ENCODE results near the gene PPIE.

Gene PPIE

GRCh38 chr1:39727221-39727931, 11.3 kb upstream of the PPIE start:
- Histone ChIP-seq H3K9me3 (ENCODE audit: insufficient read depth, low read length) (no peaks in the 10 kb centered on the region), H2AFZ (ENCODE audit: low read depth, low read length) (no peak overlapping the region), H3K36me3 (replicated peaks; ENCODE audit: low read depth, low read length) (no peaks in the 10 kb centered on the region), H3K4me2 (ENCODE audit: low read length) (peak overlapping the region; percentile 28; the same call in 1 of the 2 replicates), H3K4me3 (ENCODE audit: low read length) (no peak overlapping the region), H3K4me1 (ENCODE audit: low read length) (peaks cover 10% of the 10 kb centered on the region), H4K20me1 (ENCODE audit: insufficient read depth, low read length) (no peaks in the 10 kb centered on the region), H3K9ac (ENCODE audit: low read length) (no peak overlapping the region), H3K27ac (ENCODE audit: low read length) (no peak overlapping the region), H3K79me2 (ENCODE audit: low read length) (no peaks in the 10 kb centered on the region), H3K27me3 (ENCODE audit: low read depth, low read length) (peaks cover 5% of the 10 kb centered on the region; the same call in 1 of the 2 replicates)
- TF ChIP-seq CTCF (IDR thresholded peaks at IDR 0.05; ENCODE audit: low read depth, low read length) (no peak), EZH2phosphoT487 (IDR thresholded peaks at IDR 0.05; ENCODE audit: low read depth) (no peak)

- no peak overlapping the region for H3K4me3 ChIP-seq (ENCODE audit: low read length)
- H2AFZ ChIP-seq (ENCODE audit: low read depth, low read length) = no peak overlapping the region
- no peaks in the 10 kb centered on the region for H3K79me2 ChIP-seq (ENCODE audit: low read length)
- H3K9me3 ChIP-seq (ENCODE audit: insufficient read depth, low read length) = no peaks in the 10 kb centered on the region
- no peaks in the 10 kb centered on the region for H3K36me3 ChIP-seq (replicated peaks; ENCODE audit: low read depth, low read length)
- H3K9ac ChIP-seq (ENCODE audit: low read length) = no peak overlapping the region
- H3K4me1 ChIP-seq (ENCODE audit: low read length) = peaks cover 10% of the 10 kb centered on the region
- H3K27ac ChIP-seq (ENCODE audit: low read length) = no peak overlapping the region
- peaks cover 7% of the 10 kb centered on the region for H3K27me3 ChIP-seq (ENCODE audit: low read depth, low read length)
- H3K4me2 ChIP-seq (ENCODE audit: low read length) = no peak overlapping the region
- no peak for TF ChIP-seq EZH2phosphoT487 (IDR thresholded peaks at IDR 0.05; ENCODE audit: low read depth)
- TF ChIP-seq CTCF (IDR thresholded peaks at IDR 0.05; ENCODE audit: low read depth, low read length) = no peak
- H4K20me1 ChIP-seq (ENCODE audit: insufficient read depth, low read length) = no peaks in the 10 kb centered on the region
Observed at GRCh38 chr1:39727932-39728317, 10.8 kb upstream of the PPIE start.

GRCh38 chr1:39729030-39729429, 9.7 kb upstream of the PPIE start:
- Histone ChIP-seq H4K20me1 (ENCODE audit: insufficient read depth, low read length) (no peaks in the 10 kb centered on the region), H3K9ac (ENCODE audit: low read length) (no peak overlapping the region), H2AFZ (ENCODE audit: low read depth, low read length) (no peak overlapping the region), H3K27ac (ENCODE audit: low read length) (no peak overlapping the region), H3K4me1 (ENCODE audit: low read length) (peaks cover 10% of the 10 kb centered on the region), H3K79me2 (ENCODE audit: low read length) (no peaks in the 10 kb centered on the region), H3K4me3 (ENCODE audit: low read length) (no peak overlapping the region), H3K4me2 (ENCODE audit: low read length) (no peak overlapping the region), H3K9me3 (ENCODE audit: insufficient read depth, low read length) (no peaks in the 10 kb centered on the region), H3K36me3 (replicated peaks; ENCODE audit: low read depth, low read length) (no peaks in the 10 kb centered on the region), H3K27me3 (ENCODE audit: low read depth, low read length) (peaks cover 12% of the 10 kb centered on the region)
- TF ChIP-seq EZH2phosphoT487 (IDR thresholded peaks at IDR 0.05; ENCODE audit: low read depth) (no peak), CTCF (IDR thresholded peaks at IDR 0.05; ENCODE audit: low read depth, low read length) (no peak)

GRCh38 chr1:39729842-39730241, 8.8 kb upstream of the PPIE start:
- Histone ChIP-seq H4K20me1 (ENCODE audit: insufficient read depth, low read length) (no peaks in the 10 kb centered on the region), H3K4me2 (ENCODE audit: low read length) (no peak overlapping the region), H3K9ac (ENCODE audit: low read length) (no peak overlapping the region), H3K27me3 (ENCODE audit: low read depth, low read length) (peaks cover 9% of the 10 kb centered on the region), H2AFZ (ENCODE audit: low read depth, low read length) (no peak overlapping the region), H3K27ac (ENCODE audit: low read length) (no peak overlapping the region), H3K4me3 (ENCODE audit: low read length) (no peak overlapping the region), H3K4me1 (ENCODE audit: low read length) (peaks cover 10% of the 10 kb centered on the region), H3K79me2 (ENCODE audit: low read length) (no peaks in the 10 kb centered on the region), H3K9me3 (ENCODE audit: insufficient read depth, low read length) (no peaks in the 10 kb centered on the region), H3K36me3 (replicated peaks; ENCODE audit: low read depth, low read length) (no peaks in the 10 kb centered on the region)
- TF ChIP-seq CTCF (IDR thresholded peaks at IDR 0.05; ENCODE audit: low read depth, low read length) = no peak
- TF ChIP-seq EZH2phosphoT487 (IDR thresholded peaks at IDR 0.05; ENCODE audit: low read depth) = no peak
